Thymus (tissue), 11 donors: ENCODE data around the gene ESR1. TPM values are rescaled to one million over a fixed set of nuclear protein-coding genes. Genes with fewer than 3 reads are reported as not detected.
"Not testable (repeated sequence)": the region's sequence is repeated elsewhere in the genome, so short reads cannot be mapped to it uniquely, and the experiment has no call there.

Experiments used
- DNase-seq, 9 donors: peaks; one replicate each; pipeline ENCODE4 v3.0.0-alpha.2; 2013; ENCODE audit warnings: low spot score in 9 of 9, low read depth in 6 of 9, missing footprints in 1 of 9
- H3K27ac ChIP-seq, 2 donors: one replicate each; pipeline ENCODE4 v1.5.1; 2013; ENCODE audit warnings: control low read depth in 1 of 2, low read depth in 1 of 2, low read length in 1 of 2, mild to moderate bottlenecking in 1 of 2, moderate library complexity in 1 of 2
- H3K27me3 ChIP-seq, 2 donors: one replicate each; pipeline ENCODE4 v1.5.1; 2013; ENCODE audit warnings: low read length in 1 of 2; ENCODE audit not compliant: control insufficient read depth in 2 of 2, insufficient read depth in 1 of 2
- H3K36me3 ChIP-seq, 2 donors: one replicate each; pipeline ENCODE4 v1.5.1; 2013; ENCODE audit warnings: low read length in 1 of 2, mild to moderate bottlenecking in 1 of 2, moderate library complexity in 1 of 2; ENCODE audit not compliant: control insufficient read depth in 2 of 2, insufficient read depth in 2 of 2
- H3K4me1 ChIP-seq, 2 donors: one replicate each; pipeline ENCODE4 v1.5.1; 2013; ENCODE audit warnings: low read length in 2 of 2; ENCODE audit not compliant: control insufficient read depth in 2 of 2, insufficient read depth in 2 of 2
- H3K4me3 ChIP-seq, 2 donors: one replicate each; pipeline ENCODE4 v1.5.1; 2013; ENCODE audit warnings: low read length in 2 of 2, control low read depth in 1 of 2, mild to moderate bottlenecking in 1 of 2
- H3K9me3 ChIP-seq, 2 donors: one replicate each; pipeline ENCODE4 v1.5.1; 2013; ENCODE audit warnings: low read length in 1 of 2, mild to moderate bottlenecking in 1 of 2; ENCODE audit not compliant: control insufficient read depth in 2 of 2, insufficient read depth in 1 of 2
- WGBS: extraction: QIAGEN DNeasy Blood & Tissue Kit; methylation state at CpG from one replicate; pipeline ENCODE4 v1.1.7; 2013; 5-methylcytosine and 5-hydroxymethylcytosine counted together
- polyA plus RNA-seq: library from polyadenylated mRNA; stranded (reverse); fragments of 200-250 nt; gene quantifications from one replicate; pipeline ENCODE4 v1.2.3, GENCODE V29; 2013
- total RNA-seq: library from RNA; stranded (reverse); fragments of 120-200 nt; gene quantifications from one replicate; pipeline ENCODE4 v1.2.4, GENCODE V29; 2013
- donor health status: healthy.

Gene ESR1
- total and polyA plus RNA-seq, 2 donors = 0.28 to 1.2 TPM

DNA sequence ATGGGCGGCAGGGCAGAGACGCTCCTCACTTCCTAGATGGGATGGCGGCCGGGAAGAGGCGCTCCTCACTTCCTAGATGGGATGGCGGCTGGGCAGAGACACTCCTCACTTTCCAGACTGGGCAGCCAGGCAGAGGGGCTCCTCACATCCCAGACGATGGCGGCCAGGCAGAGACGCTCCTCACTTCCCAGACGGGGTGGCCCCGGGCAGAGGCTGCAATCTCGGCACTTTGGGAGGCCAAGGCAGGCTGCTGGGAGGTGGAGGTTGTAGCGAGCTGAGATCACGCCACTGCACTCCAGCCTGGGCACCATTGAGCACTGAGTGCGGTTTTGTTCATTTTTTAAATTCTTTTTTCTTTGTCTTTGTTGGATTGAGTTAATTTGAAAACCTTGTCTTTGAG is 92.3 kb downstream of the ESR1 start:
- not testable (repeated sequence) for DNase-seq, H3K27me3 ChIP-seq, H3K4me3 ChIP-seq, H3K9me3 ChIP-seq, H3K27ac ChIP-seq, H3K4me1 ChIP-seq, H3K36me3 ChIP-seq
- WGBS = 95% methylated on average over 12 of the region's 15 CpGs

DNA sequence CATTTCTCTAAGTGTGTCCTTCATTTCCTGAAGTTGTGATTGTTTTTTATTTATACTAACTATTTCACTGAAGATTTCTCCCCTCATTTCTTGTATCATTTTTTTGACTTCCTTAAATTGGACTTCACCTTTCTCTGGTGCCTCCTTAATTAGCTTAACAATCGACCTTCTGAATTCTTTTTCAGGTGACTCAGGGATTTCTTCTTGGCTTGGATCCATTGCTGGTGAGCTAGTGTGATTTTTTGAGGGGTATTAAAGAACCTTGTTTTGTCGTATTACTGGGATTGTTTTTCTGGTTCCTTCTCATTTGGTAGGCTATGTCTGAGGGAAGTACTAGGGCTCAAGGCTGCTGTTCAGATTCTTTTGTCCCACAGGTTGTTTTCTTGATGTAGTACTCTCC is 92.8 kb downstream of the ESR1 start:
- 80% methylated on average over 2 of the region's 2 CpGs for WGBS
- H3K27ac ChIP-seq = no peak overlapping the region

DNA sequence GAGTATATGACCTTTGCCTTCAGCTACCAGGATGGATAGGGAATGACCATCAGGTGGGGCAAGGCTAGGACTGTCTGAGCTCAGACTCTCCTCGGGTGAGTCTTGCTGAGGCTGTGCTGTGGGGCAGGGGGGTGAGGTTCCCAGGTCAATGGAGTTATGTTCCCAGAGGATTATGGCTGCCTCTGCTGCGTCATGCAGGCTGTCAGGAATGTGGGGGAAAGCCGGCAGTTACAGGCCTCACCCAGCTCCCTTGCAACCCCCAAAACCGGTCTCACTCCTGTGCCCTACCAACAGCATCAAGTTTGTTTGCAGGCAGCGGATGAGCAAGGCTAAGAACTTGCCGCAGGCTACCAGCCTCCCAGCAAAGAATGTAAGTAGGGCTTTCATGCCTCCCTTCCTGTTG is 93.5 kb downstream of the ESR1 start:
- no peak overlapping the region for H3K27ac ChIP-seq

More for the DNA sequence above, 92.8 kb downstream of the ESR1 start:
- no peak for DNase-seq
- no peaks in the 10 kb centered on the region for H3K9me3 ChIP-seq
- H3K27me3 ChIP-seq = no peaks in the 10 kb centered on the region
- no peaks in the 10 kb centered on the region for H3K4me1 ChIP-seq
- no peak overlapping the region for H3K4me3 ChIP-seq
- H3K36me3 ChIP-seq = no peaks in the 10 kb centered on the region

DNA sequence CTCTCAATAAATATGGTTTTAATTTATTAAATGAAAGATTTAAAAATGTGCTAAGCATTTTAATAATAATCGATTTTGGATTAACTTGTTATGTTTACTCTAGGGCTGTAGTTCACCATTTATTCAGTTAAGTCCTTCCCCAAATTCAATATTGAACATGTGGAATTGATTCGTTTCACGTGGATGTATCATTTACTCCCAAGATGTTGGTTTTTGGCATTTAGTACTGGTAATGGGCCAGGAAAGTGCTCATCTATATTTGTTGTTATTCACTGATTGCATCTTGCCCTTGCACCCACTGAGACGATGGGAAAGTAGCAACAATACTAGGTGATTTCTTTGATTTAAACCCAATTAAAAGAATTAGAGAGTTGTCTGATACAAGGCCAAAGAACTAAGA is 97.1 kb downstream of the ESR1 start:
- H3K27ac ChIP-seq = no peak overlapping the region
- no peak overlapping the region for H3K4me3 ChIP-seq
- 96% methylated on average over 4 of the region's 4 CpGs for WGBS
- H3K36me3 ChIP-seq = no peaks in the 10 kb centered on the region
- no peaks in the 10 kb centered on the region for H3K4me1 ChIP-seq
- no peak for DNase-seq
- H3K27me3 ChIP-seq = no peaks in the 10 kb centered on the region
- H3K9me3 ChIP-seq = no peaks in the 10 kb centered on the region

More for the DNA sequence above, 93.5 kb downstream of the ESR1 start:
- DNase-seq = no peak
- WGBS = 96% methylated on average over 6 of the region's 6 CpGs
- Histone ChIP-seq H3K27me3 (no peaks in the 10 kb centered on the region), H3K4me1 (no peaks in the 10 kb centered on the region), H3K9me3 (no peaks in the 10 kb centered on the region), H3K4me3 (no peak overlapping the region), H3K36me3 (no peaks in the 10 kb centered on the region)

DNA sequence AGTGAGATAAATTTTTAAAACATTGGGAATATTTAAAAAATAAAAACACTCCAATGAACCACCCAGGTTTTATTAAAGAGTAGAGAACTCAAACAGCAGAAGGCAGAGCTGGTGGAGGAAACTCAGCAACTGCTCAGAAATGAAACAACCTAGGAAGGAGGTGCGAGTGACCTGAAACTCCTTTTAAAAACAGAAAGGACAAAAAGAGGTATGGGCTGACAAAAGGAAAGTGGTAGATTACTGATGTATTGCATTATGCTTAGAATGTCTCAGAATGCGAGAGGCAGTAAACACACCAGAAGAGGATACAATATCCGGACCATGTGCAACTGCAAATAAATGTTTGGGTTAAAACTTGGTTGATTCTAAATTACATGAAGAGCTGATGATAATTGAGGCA is 97.6 kb downstream of the ESR1 start:
- H3K4me1 ChIP-seq = no peaks in the 10 kb centered on the region
- H3K27me3 ChIP-seq = no peaks in the 10 kb centered on the region
- H3K27ac ChIP-seq = no peak overlapping the region
- no peaks in the 10 kb centered on the region for H3K36me3 ChIP-seq
- WGBS = 98% methylated on average over 3 of the region's 3 CpGs
- no peaks in the 10 kb centered on the region for H3K9me3 ChIP-seq
- H3K4me3 ChIP-seq = no peak overlapping the region
- no peak for DNase-seq

DNA sequence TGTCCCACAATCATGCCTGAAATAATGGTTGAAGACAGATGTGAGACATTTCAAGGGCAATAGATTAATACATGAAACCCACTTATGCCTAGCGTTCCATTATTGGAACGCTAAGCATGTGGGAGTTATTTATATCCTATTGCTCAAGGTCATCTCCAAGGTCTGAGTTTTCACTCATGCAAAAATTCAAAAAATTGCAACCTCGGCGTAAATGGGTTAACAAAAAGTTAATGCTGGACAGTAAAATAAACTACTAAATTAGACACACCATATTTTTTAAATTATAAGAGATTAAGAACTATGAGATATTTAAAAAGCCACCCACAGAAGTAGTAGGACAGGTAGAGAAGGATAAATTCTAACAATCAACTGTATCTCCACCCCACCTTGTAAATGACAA is 98.4 kb downstream of the ESR1 start:
- Histone ChIP-seq H3K36me3 (no peaks in the 10 kb centered on the region), H3K9me3 (no peaks in the 10 kb centered on the region), H3K27ac (no peak overlapping the region), H3K4me1 (no peaks in the 10 kb centered on the region), H3K27me3 (no peaks in the 10 kb centered on the region), H3K4me3 (no peak overlapping the region)
- no peak for DNase-seq
- 98% methylated on average over 4 of the region's 4 CpGs for WGBS

DNA sequence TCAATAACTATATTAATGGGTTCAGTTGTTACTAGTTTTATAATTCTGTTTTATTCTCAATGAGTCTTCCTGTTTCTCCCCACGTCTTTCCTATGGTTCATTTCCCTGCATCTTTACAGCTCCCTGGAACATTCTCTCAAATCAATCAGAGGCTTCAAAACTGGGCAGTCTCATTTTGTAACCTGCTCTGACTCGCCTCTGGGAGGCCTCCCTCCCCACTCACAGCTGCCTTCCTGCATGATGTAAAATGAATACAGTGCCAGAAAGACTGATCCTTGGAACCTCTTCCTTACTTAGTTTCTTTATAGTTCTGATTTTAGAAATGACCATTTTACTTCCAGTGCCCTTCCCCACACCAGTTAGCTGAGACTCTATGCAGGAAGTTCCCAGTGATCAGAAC is 103.9 kb downstream of the ESR1 start:
- Histone ChIP-seq H3K27me3 (no peaks in the 10 kb centered on the region), H3K36me3 (no peaks in the 10 kb centered on the region), H3K9me3 (no peaks in the 10 kb centered on the region), H3K4me3 (no peak overlapping the region), H3K27ac (no peak overlapping the region), H3K4me1 (no peaks in the 10 kb centered on the region)
- 86% methylated on average over 2 of the region's 2 CpGs for WGBS
- DNase-seq = no peak

DNA sequence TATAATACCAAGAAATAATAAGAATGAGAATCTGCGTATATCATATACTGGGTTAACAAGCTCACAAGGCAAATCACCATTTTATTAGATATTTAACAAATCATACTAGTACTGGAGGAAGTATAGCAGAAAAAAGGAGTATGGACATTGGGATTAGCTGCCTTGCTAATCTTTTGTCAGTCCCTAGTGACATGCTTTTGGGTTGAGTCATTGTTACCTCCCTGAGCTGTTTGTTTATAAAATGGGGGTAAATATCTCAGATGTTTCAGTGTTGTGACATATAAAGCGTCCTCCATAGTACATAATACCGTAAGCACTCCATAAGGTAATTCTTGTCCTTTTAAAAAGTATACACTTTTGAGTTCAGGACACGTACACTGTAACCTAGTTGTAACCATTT is 107.0 kb downstream of the ESR1 start:
- Histone ChIP-seq H3K4me3 (no peak overlapping the region), H3K27ac (no peak overlapping the region), H3K9me3 (no peaks in the 10 kb centered on the region), H3K4me1 (no peaks in the 10 kb centered on the region), H3K27me3 (no peaks in the 10 kb centered on the region), H3K36me3 (no peaks in the 10 kb centered on the region)
- no peak for DNase-seq
- WGBS = 96% methylated on average over 4 of the region's 4 CpGs

DNA sequence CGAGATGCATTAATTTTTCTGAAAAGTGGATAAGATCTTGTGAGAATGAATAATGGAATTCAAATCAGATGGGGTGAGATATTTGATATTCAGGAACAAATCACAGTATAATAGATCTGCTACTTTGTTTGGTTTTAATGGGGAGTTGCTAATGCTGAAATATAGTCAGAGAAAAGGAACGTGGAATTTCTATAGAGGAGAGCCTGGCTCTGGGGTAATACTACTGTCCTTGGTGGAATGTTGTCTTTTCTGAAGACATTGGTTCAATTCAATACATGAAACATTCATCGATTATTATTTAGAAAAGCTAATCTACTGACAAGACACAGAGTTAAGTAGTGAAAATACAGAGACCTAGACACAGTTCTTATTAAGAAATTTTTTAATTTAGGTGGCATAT is 108.6 kb downstream of the ESR1 start:
- H3K4me1 ChIP-seq = no peaks in the 10 kb centered on the region
- WGBS = 99% methylated on average over 3 of the region's 3 CpGs
- no peak overlapping the region for H3K4me3 ChIP-seq
- H3K27ac ChIP-seq = no peak overlapping the region
- DNase-seq = no peak
- no peaks in the 10 kb centered on the region for H3K9me3 ChIP-seq
- no peaks in the 10 kb centered on the region for H3K27me3 ChIP-seq
- no peaks in the 10 kb centered on the region for H3K36me3 ChIP-seq

DNA sequence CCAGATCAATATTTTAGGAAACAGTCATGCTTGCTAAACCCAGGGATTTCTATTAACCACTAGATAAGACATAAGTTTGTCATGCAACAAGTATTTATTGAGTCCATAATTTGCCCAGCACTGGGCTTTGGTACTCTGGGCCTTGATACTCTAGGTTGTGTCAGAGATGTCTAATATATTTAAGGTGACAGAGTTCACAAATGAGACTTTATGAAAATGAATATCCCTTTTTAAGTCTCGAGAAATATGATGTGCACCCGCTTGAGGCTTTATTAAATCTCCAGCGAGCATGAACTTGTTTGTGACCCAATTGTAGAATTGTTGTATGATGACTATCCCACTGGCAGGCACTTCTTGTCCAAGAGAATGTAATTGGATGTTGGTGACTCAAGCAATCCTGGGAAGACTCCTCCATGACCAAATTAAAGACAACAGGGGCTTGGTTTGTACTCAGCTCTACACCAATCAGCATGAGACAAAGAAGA is 109.2 kb downstream of the ESR1 start:
- Histone ChIP-seq H3K4me3 (no peak overlapping the region), H3K9me3 (no peaks in the 10 kb centered on the region), H3K27me3 (no peaks in the 10 kb centered on the region), H3K4me1 (no peaks in the 10 kb centered on the region), H3K27ac (no peak overlapping the region), H3K36me3 (no peaks in the 10 kb centered on the region)
- WGBS = 94% methylated on average over 3 of the region's 3 CpGs
- no peak for DNase-seq
